ENCODE data around the gene CLDN4.

DNA sequence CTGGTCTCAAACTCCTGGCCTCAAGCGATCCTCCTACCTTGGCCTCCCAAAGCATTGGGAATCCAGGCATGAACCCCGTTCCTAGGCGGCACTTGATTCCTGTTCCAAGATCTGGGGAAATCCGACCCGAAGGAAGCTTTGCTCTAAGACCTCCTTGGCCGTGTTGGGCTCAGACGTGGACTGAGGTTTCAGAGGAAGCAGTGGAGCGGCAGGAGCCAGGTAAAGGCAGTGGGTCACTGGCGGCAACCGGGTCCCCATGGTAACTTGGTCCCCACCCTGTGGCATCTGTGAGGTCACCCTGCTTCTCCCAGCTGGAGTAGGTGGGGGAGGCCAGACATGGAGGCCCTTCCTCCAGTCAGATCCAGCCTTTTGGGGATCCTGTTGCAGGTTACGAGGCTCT is 30.1 kb downstream of the CLDN4 start, which contains the start of gene TMEM270:
- TF ChIP-seq, protein P1, sequence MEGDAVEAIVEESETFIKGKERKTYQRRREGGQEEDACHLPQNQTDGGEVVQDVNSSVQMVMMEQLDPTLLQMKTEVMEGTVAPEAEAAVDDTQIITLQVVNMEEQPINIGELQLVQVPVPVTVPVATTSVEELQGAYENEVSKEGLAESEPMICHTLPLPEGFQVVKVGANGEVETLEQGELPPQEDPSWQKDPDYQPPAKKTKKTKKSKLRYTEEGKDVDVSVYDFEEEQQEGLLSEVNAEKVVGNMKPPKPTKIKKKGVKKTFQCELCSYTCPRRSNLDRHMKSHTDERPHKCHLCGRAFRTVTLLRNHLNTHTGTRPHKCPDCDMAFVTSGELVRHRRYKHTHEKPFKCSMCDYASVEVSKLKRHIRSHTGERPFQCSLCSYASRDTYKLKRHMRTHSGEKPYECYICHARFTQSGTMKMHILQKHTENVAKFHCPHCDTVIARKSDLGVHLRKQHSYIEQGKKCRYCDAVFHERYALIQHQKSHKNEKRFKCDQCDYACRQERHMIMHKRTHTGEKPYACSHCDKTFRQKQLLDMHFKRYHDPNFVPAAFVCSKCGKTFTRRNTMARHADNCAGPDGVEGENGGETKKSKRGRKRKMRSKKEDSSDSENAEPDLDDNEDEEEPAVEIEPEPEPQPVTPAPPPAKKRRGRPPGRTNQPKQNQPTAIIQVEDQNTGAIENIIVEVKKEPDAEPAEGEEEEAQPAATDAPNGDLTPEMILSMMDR (IDR thresholded peaks at IDR 0.05) = no peak
- TF ChIP-seq POLR2A (IDR thresholded peaks at IDR 0.05) = no peak
